Glutamatergic neuron (in vitro differentiated cells): ENCODE measurements around the gene MISP. TPM values are rescaled to one million over a fixed set of nuclear protein-coding genes. Genes with fewer than 3 reads are reported as not detected.

Source experiments
- DNase-seq: peaks from one replicate; pipeline ENCODE4 v3.0.0; 2022
- H3K27ac Mint-ChIP-seq: one replicate; pipeline ENCODE4 v1.8.0; 2020; ENCODE audit warnings: mild to moderate bottlenecking, mixed read lengths, inconsistent platforms; ENCODE audit not compliant: unreplicated experiment
- H3K27me3 Mint-ChIP-seq: one replicate; pipeline ENCODE4 v1.8.0; 2020; ENCODE audit warnings: mild to moderate bottlenecking, moderate library complexity, mixed read lengths, inconsistent platforms; ENCODE audit not compliant: unreplicated experiment
- H3K36me3 Mint-ChIP-seq: one replicate; pipeline ENCODE4 v1.8.0; 2020; ENCODE audit warnings: mild to moderate bottlenecking, mixed read lengths, inconsistent platforms; ENCODE audit not compliant: unreplicated experiment
- H3K4me1 Mint-ChIP-seq: one replicate; pipeline ENCODE4 v1.8.0; 2020; ENCODE audit warnings: mild to moderate bottlenecking, low read depth, mixed read lengths, inconsistent platforms; ENCODE audit not compliant: unreplicated experiment
- H3K4me3 Mint-ChIP-seq: one replicate; pipeline ENCODE4 v1.8.0; 2020; ENCODE audit warnings: mild to moderate bottlenecking, mixed read lengths, inconsistent platforms; ENCODE audit not compliant: unreplicated experiment
- H3K9me3 Mint-ChIP-seq: one replicate; pipeline ENCODE4 v1.8.0; 2020; ENCODE audit warnings: mild to moderate bottlenecking, moderate library complexity, mixed read lengths, inconsistent platforms; ENCODE audit not compliant: unreplicated experiment
- CTCF ChIP-seq: fragments of 200-600 bp; sonication (generic); IDR thresholded peaks from one replicate; pipeline ENCODE4 v1.5.0; 2021; ENCODE audit not compliant: partially characterized antibody, unreplicated experiment
- total RNA-seq: library from RNA; stranded (reverse); fragmentation: NEBNext Ultra II Directional; extraction: Animal tissue kit (Norgen Biotek cat#: 25700); gene quantifications from one replicate; pipeline ENCODE4 v1.2.1, GENCODE V29; 2021; ENCODE audit not compliant: unreplicated experiment

Gene MISP
- total RNA-seq, 1 donor from 2014 or later = 1.1 TPM

GRCh38 chr19:782878-783668 lies 32.2 kb downstream of the MISP start:
- H3K4me1 Mint-ChIP-seq = peaks cover 7% of the 10 kb centered on the region
- H3K4me3 Mint-ChIP-seq = no peak overlapping the region
- no peak for DNase-seq
- H3K27me3 Mint-ChIP-seq = peaks cover 8% of the 10 kb centered on the region
- H3K27ac Mint-ChIP-seq = no peak overlapping the region
- H3K36me3 Mint-ChIP-seq = no peaks in the 10 kb centered on the region
- peaks cover 3% of the 10 kb centered on the region for H3K9me3 Mint-ChIP-seq
- no peak for TF ChIP-seq CTCF

DNA sequence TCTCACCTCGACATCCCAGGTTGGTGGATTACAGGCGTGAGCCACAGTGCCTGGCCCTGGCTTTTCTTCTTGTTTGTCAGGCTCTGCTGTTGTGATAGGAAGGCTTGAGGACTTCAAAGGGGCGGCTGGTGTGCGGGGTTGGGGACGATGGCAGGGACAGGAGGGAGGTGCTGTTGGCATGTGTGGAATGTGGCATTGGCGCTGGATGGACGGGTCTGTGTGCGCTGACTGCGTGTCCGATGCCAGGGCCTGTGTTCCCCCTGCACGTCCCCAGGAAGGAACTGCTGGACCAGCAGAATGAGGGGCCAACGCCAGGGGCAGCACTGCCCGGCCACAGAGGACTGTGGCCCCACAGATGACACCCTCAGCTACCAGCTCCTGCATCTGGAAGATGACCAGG lies 33.6 kb downstream of the MISP start:
- Mint-ChIP-seq H3K9me3 (peaks cover 11% of the 10 kb centered on the region), H3K36me3 (no peaks in the 10 kb centered on the region), H3K27me3 (peaks cover 15% of the 10 kb centered on the region), H3K27ac (no peak overlapping the region), H3K4me3 (no peak overlapping the region), H3K4me1 (peaks cover 12% of the 10 kb centered on the region)
- no peak for DNase-seq
- no peak for TF ChIP-seq CTCF

DNA sequence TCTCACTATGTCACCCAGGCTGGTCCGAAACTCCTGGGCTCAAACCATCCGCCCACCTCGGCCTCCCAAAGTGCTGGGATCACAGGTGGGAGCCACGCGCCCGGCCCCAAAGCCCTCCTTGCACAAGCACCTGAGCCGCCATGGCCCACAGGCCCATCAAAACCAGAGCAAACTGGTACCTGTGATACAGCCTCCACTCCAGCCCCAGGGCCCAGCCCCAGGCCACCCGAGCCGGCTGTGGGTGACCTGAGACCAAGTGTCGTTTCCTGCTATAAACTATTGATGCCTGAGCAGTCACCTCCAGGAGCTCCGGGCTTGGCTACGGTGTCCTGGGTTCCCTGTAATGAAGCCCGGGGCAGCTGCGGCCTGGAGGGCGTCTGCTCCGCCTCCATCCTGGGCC lies 36.6 kb downstream of the MISP start:
- Mint-ChIP-seq H3K4me1 (peaks cover 17% of the 10 kb centered on the region), H3K27me3 (peaks cover 22% of the 10 kb centered on the region), H3K9me3 (peaks cover 18% of the 10 kb centered on the region), H3K4me3 (no peak overlapping the region), H3K27ac (peak overlapping the region; percentile 100), H3K36me3 (no peaks in the 10 kb centered on the region)
- no peak for DNase-seq
- TF ChIP-seq CTCF = no peak

GRCh38 chr19:788686-788982 lies 37.7 kb downstream of the MISP start:
- Mint-ChIP-seq H3K27me3 (peaks cover 19% of the 10 kb centered on the region), H3K4me1 (peaks cover 14% of the 10 kb centered on the region), H3K9me3 (peaks cover 18% of the 10 kb centered on the region), H3K4me3 (peak overlapping the region; percentile 80), H3K36me3 (no peaks in the 10 kb centered on the region), H3K27ac (peak overlapping the region; percentile 100)
- TF ChIP-seq CTCF = no peak
- DNase-seq = peak; percentile 91

- Mint-ChIP-seq H3K9me3 (peaks cover 18% of the 10 kb centered on the region), H3K27me3 (peaks cover 19% of the 10 kb centered on the region)
- DNase-seq = peak; percentile 76
Measured at GRCh38 chr19:788983-789700, 38.2 kb downstream of the MISP start.

More at GRCh38 chr19:788983-789700, 38.2 kb downstream of the MISP start:
- peaks cover 14% of the 10 kb centered on the region for H3K4me1 Mint-ChIP-seq
- peak overlapping the region; percentile 100 for H3K27ac Mint-ChIP-seq
- TF ChIP-seq CTCF = no peak
- H3K4me3 Mint-ChIP-seq = peak overlapping the region; percentile 80
- no peaks in the 10 kb centered on the region for H3K36me3 Mint-ChIP-seq
